ENCODE data around the gene TBC1D5.

Gene TBC1D5

GRCh38 chr3:17553080-17553479 is 189.4 kb downstream of the TBC1D5 start:
- H3K4me3 ChIP-seq: no peak overlapping the region
- no peak overlapping the region for H3K27ac ChIP-seq
- no peak for DNase-seq (ENCODE audit: low read depth, low spot score)
- H3K9ac ChIP-seq (ENCODE audit: insufficient read length): no peak overlapping the region
- no peak for TF ChIP-seq POLR2AphosphoS5 (IDR thresholded peaks at IDR 0.05; ENCODE audit: borderline replicate concordance, low read depth, low read length)
- no peaks in the 10 kb centered on the region for H3K9me3 ChIP-seq (ENCODE audit: low read depth, low read length)
- no peaks in the 10 kb centered on the region for H3K36me3 ChIP-seq (ENCODE audit: insufficient read depth, low read length)

- TF ChIP-seq FOXP2 (optimal IDR thresholded peaks at IDR 0.05; ENCODE audit: control extremely low read depth, extremely low read length, insufficient read depth) (no peak), EZH2 (IDR thresholded peaks at IDR 0.05) (no peak), POLR2AphosphoS5 (IDR thresholded peaks at IDR 0.05; ENCODE audit: borderline replicate concordance, low read depth, low read length) (no peak)
- H3K27ac ChIP-seq: no peak overlapping the region
- DNase-seq (ENCODE audit: low read depth, low spot score): no peak
Observed at GRCh38 chr3:17552351-17552750, 190.1 kb downstream of the TBC1D5 start.

GRCh38 chr3:17551895-17552294 is 190.5 kb downstream of the TBC1D5 start:
- no peaks in the 10 kb centered on the region for H3K36me3 ChIP-seq (ENCODE audit: insufficient read depth, low read length)
- no peak for TF ChIP-seq FOXP2 (optimal IDR thresholded peaks at IDR 0.05; ENCODE audit: control extremely low read depth, extremely low read length, insufficient read depth)
- TF ChIP-seq EZH2 (IDR thresholded peaks at IDR 0.05): no peak
- no peak for TF ChIP-seq POLR2AphosphoS5 (IDR thresholded peaks at IDR 0.05; ENCODE audit: borderline replicate concordance, low read depth, low read length)

More at GRCh38 chr3:17552351-17552750, 190.1 kb downstream of the TBC1D5 start:
- Histone ChIP-seq H3K4me3 (no peak overlapping the region), H3K9me3 (ENCODE audit: low read depth, low read length) (no peaks in the 10 kb centered on the region), H3K9ac (ENCODE audit: insufficient read length) (no peak overlapping the region), H3K36me3 (ENCODE audit: insufficient read depth, low read length) (no peaks in the 10 kb centered on the region)

GRCh38 chr3:17551333-17551732 is 191.1 kb downstream of the TBC1D5 start:
- TF ChIP-seq FOXP2 (optimal IDR thresholded peaks at IDR 0.05; ENCODE audit: control extremely low read depth, extremely low read length, insufficient read depth) (no peak), POLR2AphosphoS5 (IDR thresholded peaks at IDR 0.05; ENCODE audit: borderline replicate concordance, low read depth, low read length) (no peak), EZH2 (IDR thresholded peaks at IDR 0.05) (no peak)
- DNase-seq (ENCODE audit: low read depth, low spot score): no peak
- no peaks in the 10 kb centered on the region for H3K9me3 ChIP-seq (ENCODE audit: low read depth, low read length)

More at GRCh38 chr3:17551895-17552294, 190.5 kb downstream of the TBC1D5 start:
- Histone ChIP-seq H3K27ac (no peak overlapping the region), H3K4me3 (no peak overlapping the region), H3K9ac (ENCODE audit: insufficient read length) (no peak overlapping the region), H3K9me3 (ENCODE audit: low read depth, low read length) (no peaks in the 10 kb centered on the region)
- DNase-seq (ENCODE audit: low read depth, low spot score): no peak

GRCh38 chr3:17550624-17551023 is 191.8 kb downstream of the TBC1D5 start:
- DNase-seq (ENCODE audit: low read depth, low spot score): no peak
- no peak overlapping the region for H3K27ac ChIP-seq
- H3K36me3 ChIP-seq (ENCODE audit: insufficient read depth, low read length): no peaks in the 10 kb centered on the region
- no peaks in the 10 kb centered on the region for H3K9me3 ChIP-seq (ENCODE audit: low read depth, low read length)
- no peak for TF ChIP-seq EZH2 (IDR thresholded peaks at IDR 0.05)
- TF ChIP-seq FOXP2 (optimal IDR thresholded peaks at IDR 0.05; ENCODE audit: control extremely low read depth, extremely low read length, insufficient read depth): no peak
- TF ChIP-seq POLR2AphosphoS5 (IDR thresholded peaks at IDR 0.05; ENCODE audit: borderline replicate concordance, low read depth, low read length): no peak
- H3K4me3 ChIP-seq: no peak overlapping the region
- no peak overlapping the region for H3K9ac ChIP-seq (ENCODE audit: insufficient read length)

More at GRCh38 chr3:17551333-17551732, 191.1 kb downstream of the TBC1D5 start:
- Histone ChIP-seq H3K27ac (no peak overlapping the region), H3K36me3 (ENCODE audit: insufficient read depth, low read length) (no peaks in the 10 kb centered on the region), H3K4me3 (no peak overlapping the region), H3K9ac (ENCODE audit: insufficient read length) (no peak overlapping the region)

GRCh38 chr3:17546500-17547255 is 195.8 kb downstream of the TBC1D5 start:
- TF ChIP-seq FOXP2 (optimal IDR thresholded peaks at IDR 0.05; ENCODE audit: control extremely low read depth, extremely low read length, insufficient read depth): no peak
- TF ChIP-seq EZH2 (IDR thresholded peaks at IDR 0.05): no peak
- TF ChIP-seq POLR2AphosphoS5 (IDR thresholded peaks at IDR 0.05; ENCODE audit: borderline replicate concordance, low read depth, low read length): no peak

GRCh38 chr3:17544632-17545031 is 197.8 kb downstream of the TBC1D5 start:
- Histone ChIP-seq H3K9me3 (ENCODE audit: low read depth, low read length) (no peaks in the 10 kb centered on the region), H3K4me3 (no peak overlapping the region), H3K27ac (no peak overlapping the region), H3K36me3 (ENCODE audit: insufficient read depth, low read length) (no peaks in the 10 kb centered on the region), H3K9ac (ENCODE audit: insufficient read length) (no peak overlapping the region)
- DNase-seq (ENCODE audit: low read depth, low spot score): no peak
- TF ChIP-seq FOXP2 (optimal IDR thresholded peaks at IDR 0.05; ENCODE audit: control extremely low read depth, extremely low read length, insufficient read depth) (no peak), POLR2AphosphoS5 (IDR thresholded peaks at IDR 0.05; ENCODE audit: borderline replicate concordance, low read depth, low read length) (no peak), EZH2 (IDR thresholded peaks at IDR 0.05) (no peak)

More at GRCh38 chr3:17546500-17547255, 195.8 kb downstream of the TBC1D5 start:
- Histone ChIP-seq H3K4me3 (no peak overlapping the region), H3K36me3 (ENCODE audit: insufficient read depth, low read length) (no peaks in the 10 kb centered on the region), H3K9me3 (ENCODE audit: low read depth, low read length) (no peaks in the 10 kb centered on the region), H3K9ac (ENCODE audit: insufficient read length) (no peak overlapping the region), H3K27ac (no peak overlapping the region)
- DNase-seq (ENCODE audit: low read depth, low spot score): no peak

GRCh38 chr3:17542591-17542990 is 199.8 kb downstream of the TBC1D5 start:
- TF ChIP-seq EZH2 (IDR thresholded peaks at IDR 0.05) (no peak), POLR2AphosphoS5 (IDR thresholded peaks at IDR 0.05; ENCODE audit: borderline replicate concordance, low read depth, low read length) (no peak), FOXP2 (optimal IDR thresholded peaks at IDR 0.05; ENCODE audit: control extremely low read depth, extremely low read length, insufficient read depth) (no peak)
- H3K36me3 ChIP-seq (ENCODE audit: insufficient read depth, low read length): no peaks in the 10 kb centered on the region
- no peak overlapping the region for H3K4me3 ChIP-seq
- H3K9me3 ChIP-seq (ENCODE audit: low read depth, low read length): no peaks in the 10 kb centered on the region
- no peak overlapping the region for H3K9ac ChIP-seq (ENCODE audit: insufficient read length)
- no peak overlapping the region for H3K27ac ChIP-seq
- no peak for DNase-seq (ENCODE audit: low read depth, low spot score)
